ENCODE data around the gene APOB. TPM values are rescaled to one million over a fixed set of nuclear protein-coding genes. Genes with fewer than 3 reads are reported as not detected.

The APOB gene
- total and polyA plus RNA-seq, 10 of the 15 experiments (the other 5 are each of a cell fraction or from before 2014, with no cell fraction given), result 1.4 TPM; not detected in 9

DNA sequence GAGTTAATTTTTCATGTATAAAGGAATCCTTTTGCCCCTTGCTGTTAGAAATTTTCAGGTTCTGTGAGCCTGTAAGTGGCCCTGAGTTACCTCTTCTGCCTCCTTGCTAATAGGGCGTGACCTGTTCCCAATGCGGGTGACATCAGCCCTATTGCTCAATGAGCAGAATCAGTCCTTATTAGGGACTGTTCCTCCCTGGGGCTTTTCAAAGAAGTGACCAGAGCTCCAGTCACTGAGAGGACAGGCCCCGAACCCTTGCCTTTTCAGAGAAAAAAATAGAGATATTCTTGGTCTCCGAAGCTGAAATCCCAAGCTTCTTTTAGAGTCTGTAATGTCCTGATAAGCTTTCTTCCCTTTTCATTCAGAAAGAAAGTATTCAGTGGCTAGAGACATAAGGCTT lies 8.2 kb upstream of the APOB start:
- Histone ChIP-seq H3K4me3 (no peak overlapping the region), H3K27ac (ENCODE audit: control insufficient read depth, insufficient read depth) (no peak overlapping the region), H3K4me1 (ENCODE audit: control insufficient read depth, insufficient read depth, low read length) (no peaks in the 10 kb centered on the region), H4K20me1 (ENCODE audit: control insufficient read depth, insufficient read depth) (no peaks in the 10 kb centered on the region), H3K9ac (ENCODE audit: control insufficient read depth, insufficient read depth, low read length) (no peak overlapping the region), H3K27me3 (replicated peaks in 1 of 2; ENCODE audit: control insufficient read depth in 2 of 2, insufficient read depth in 2 of 2, low read length in 1 of 2) (no peaks in the 10 kb centered on the region), H2AFZ (ENCODE audit: control insufficient read depth, low read depth, low read length) (no peak overlapping the region), H3K79me2 (ENCODE audit: control insufficient read depth, insufficient read depth, low read length) (no peaks in the 10 kb centered on the region), H3K36me3 (ENCODE audit: control insufficient read depth in 2 of 2, insufficient read depth in 2 of 2, low read length in 1 of 2) (no peaks in the 10 kb centered on the region), H3K9me3 (replicated peaks; ENCODE audit: control insufficient read depth, insufficient read depth, low read length) (no peaks in the 10 kb centered on the region), H3K4me2 (ENCODE audit: control insufficient read depth, insufficient read depth) (no peak overlapping the region)
- ChIA-PET CTCF (interaction anchor here (1.2 kb wide), 1 partner anchor 66 kb away, joined by 4 read pairs; no protein-coding TSS in a partner anchor), RAD21 (ENCODE audit: unreplicated experiment) (no interaction called here), SMC1A (ENCODE audit: uncharacterized antibody, unreplicated experiment) (no interaction called here), POLR2A (no interaction called here)
- no TSS peak for BruUV-seq (replicated peaks)
- ATAC-seq (no peak), FAIRE-seq (no peak), DNase-seq (ENCODE audit: low read depth, low spot score) (no peak)
- 24% methylated on average over 4 of the region's 4 CpGs for WGBS (ENCODE audit: insufficient coverage, insufficient replicate concordance, low lambda C conversion rate, missing lambda C conversion rate)
- in situ Hi-C loops (cut with MboI) (no loop called here), intact Hi-C loops (cut with micrococcal nuclease; ENCODE audit: unreplicated experiment) (no loop called here)
- TF ChIP-seq, protein P1, sequence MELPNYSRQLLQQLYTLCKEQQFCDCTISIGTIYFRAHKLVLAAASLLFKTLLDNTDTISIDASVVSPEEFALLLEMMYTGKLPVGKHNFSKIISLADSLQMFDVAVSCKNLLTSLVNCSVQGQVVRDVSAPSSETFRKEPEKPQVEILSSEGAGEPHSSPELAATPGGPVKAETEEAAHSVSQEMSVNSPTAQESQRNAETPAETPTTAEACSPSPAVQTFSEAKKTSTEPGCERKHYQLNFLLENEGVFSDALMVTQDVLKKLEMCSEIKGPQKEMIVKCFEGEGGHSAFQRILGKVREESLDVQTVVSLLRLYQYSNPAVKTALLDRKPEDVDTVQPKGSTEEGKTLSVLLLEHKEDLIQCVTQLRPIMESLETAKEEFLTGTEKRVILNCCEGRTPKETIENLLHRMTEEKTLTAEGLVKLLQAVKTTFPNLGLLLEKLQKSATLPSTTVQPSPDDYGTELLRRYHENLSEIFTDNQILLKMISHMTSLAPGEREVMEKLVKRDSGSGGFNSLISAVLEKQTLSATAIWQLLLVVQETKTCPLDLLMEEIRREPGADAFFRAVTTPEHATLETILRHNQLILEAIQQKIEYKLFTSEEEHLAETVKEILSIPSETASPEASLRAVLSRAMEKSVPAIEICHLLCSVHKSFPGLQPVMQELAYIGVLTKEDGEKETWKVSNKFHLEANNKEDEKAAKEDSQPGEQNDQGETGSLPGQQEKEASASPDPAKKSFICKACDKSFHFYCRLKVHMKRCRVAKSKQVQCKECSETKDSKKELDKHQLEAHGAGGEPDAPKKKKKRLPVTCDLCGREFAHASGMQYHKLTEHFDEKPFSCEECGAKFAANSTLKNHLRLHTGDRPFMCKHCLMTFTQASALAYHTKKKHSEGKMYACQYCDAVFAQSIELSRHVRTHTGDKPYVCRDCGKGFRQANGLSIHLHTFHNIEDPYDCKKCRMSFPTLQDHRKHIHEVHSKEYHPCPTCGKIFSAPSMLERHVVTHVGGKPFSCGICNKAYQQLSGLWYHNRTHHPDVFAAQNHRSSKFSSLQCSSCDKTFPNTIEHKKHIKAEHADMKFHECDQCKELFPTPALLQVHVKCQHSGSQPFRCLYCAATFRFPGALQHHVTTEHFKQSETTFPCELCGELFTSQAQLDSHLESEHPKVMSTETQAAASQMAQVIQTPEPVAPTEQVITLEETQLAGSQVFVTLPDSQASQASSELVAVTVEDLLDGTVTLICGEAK (IDR thresholded peaks at IDR 0.05; ENCODE audit: borderline replicate concordance), result no peak
- no peak for TF ChIP-seq RB1 (IDR thresholded peaks at IDR 0.05; ENCODE audit: borderline replicate concordance)
- TF ChIP-seq BHLHE40 (IDR thresholded peaks at IDR 0.05; ENCODE audit: borderline replicate concordance in 1 of 2, low read depth in 2 of 2, low read length in 1 of 2), result no peak
- no peak for TF ChIP-seq SP1 (IDR thresholded peaks at IDR 0.05; ENCODE audit: low read depth, low read length)
- TF ChIP-seq, protein P2, sequence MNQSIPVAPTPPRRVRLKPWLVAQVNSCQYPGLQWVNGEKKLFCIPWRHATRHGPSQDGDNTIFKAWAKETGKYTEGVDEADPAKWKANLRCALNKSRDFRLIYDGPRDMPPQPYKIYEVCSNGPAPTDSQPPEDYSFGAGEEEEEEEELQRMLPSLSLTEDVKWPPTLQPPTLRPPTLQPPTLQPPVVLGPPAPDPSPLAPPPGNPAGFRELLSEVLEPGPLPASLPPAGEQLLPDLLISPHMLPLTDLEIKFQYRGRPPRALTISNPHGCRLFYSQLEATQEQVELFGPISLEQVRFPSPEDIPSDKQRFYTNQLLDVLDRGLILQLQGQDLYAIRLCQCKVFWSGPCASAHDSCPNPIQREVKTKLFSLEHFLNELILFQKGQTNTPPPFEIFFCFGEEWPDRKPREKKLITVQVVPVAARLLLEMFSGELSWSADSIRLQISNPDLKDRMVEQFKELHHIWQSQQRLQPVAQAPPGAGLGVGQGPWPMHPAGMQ (IDR thresholded peaks at IDR 0.05; ENCODE audit: borderline replicate concordance), result no peak
- TF ChIP-seq IRF4 (IDR thresholded peaks at IDR 0.05; ENCODE audit: low read depth, low read length), result no peak
- TF ChIP-seq, protein P3, sequence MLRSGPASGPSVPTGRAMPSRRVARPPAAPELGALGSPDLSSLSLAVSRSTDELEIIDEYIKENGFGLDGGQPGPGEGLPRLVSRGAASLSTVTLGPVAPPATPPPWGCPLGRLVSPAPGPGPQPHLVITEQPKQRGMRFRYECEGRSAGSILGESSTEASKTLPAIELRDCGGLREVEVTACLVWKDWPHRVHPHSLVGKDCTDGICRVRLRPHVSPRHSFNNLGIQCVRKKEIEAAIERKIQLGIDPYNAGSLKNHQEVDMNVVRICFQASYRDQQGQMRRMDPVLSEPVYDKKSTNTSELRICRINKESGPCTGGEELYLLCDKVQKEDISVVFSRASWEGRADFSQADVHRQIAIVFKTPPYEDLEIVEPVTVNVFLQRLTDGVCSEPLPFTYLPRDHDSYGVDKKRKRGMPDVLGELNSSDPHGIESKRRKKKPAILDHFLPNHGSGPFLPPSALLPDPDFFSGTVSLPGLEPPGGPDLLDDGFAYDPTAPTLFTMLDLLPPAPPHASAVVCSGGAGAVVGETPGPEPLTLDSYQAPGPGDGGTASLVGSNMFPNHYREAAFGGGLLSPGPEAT (IDR thresholded peaks at IDR 0.05; ENCODE audit: low read depth), result no peak
- no peak for TF ChIP-seq WRNIP1 (IDR thresholded peaks at IDR 0.05; ENCODE audit: borderline replicate concordance, low read depth, low read length)
- no peak for TF ChIP-seq ZNF622 (IDR thresholded peaks at IDR 0.05)
- TF ChIP-seq, protein P4, sequence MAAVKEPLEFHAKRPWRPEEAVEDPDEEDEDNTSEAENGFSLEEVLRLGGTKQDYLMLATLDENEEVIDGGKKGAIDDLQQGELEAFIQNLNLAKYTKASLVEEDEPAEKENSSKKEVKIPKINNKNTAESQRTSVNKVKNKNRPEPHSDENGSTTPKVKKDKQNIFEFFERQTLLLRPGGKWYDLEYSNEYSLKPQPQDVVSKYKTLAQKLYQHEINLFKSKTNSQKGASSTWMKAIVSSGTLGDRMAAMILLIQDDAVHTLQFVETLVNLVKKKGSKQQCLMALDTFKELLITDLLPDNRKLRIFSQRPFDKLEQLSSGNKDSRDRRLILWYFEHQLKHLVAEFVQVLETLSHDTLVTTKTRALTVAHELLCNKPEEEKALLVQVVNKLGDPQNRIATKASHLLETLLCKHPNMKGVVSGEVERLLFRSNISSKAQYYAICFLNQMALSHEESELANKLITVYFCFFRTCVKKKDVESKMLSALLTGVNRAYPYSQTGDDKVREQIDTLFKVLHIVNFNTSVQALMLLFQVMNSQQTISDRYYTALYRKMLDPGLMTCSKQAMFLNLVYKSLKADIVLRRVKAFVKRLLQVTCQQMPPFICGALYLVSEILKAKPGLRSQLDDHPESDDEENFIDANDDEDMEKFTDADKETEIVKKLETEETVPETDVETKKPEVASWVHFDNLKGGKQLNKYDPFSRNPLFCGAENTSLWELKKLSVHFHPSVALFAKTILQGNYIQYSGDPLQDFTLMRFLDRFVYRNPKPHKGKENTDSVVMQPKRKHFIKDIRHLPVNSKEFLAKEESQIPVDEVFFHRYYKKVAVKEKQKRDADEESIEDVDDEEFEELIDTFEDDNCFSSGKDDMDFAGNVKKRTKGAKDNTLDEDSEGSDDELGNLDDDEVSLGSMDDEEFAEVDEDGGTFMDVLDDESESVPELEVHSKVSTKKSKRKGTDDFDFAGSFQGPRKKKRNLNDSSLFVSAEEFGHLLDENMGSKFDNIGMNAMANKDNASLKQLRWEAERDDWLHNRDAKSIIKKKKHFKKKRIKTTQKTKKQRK (IDR thresholded peaks at IDR 0.05; ENCODE audit: low read depth, low read length), result no peak
- TF ChIP-seq, protein P5, sequence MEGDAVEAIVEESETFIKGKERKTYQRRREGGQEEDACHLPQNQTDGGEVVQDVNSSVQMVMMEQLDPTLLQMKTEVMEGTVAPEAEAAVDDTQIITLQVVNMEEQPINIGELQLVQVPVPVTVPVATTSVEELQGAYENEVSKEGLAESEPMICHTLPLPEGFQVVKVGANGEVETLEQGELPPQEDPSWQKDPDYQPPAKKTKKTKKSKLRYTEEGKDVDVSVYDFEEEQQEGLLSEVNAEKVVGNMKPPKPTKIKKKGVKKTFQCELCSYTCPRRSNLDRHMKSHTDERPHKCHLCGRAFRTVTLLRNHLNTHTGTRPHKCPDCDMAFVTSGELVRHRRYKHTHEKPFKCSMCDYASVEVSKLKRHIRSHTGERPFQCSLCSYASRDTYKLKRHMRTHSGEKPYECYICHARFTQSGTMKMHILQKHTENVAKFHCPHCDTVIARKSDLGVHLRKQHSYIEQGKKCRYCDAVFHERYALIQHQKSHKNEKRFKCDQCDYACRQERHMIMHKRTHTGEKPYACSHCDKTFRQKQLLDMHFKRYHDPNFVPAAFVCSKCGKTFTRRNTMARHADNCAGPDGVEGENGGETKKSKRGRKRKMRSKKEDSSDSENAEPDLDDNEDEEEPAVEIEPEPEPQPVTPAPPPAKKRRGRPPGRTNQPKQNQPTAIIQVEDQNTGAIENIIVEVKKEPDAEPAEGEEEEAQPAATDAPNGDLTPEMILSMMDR (IDR thresholded peaks at IDR 0.05 in 2 of 3, conservative IDR thresholded peaks at IDR 0.05 in 1 of 3; ENCODE audit: control insufficient read depth in 2 of 3, extremely low read depth in 1 of 3, insufficient read depth in 1 of 3, low read depth in 3 of 3, low read length in 3 of 3), result no peak
